ENCODE measurements around the gene EXOC7. TPM values are rescaled to one million over a fixed set of nuclear protein-coding genes. Genes with fewer than 3 reads are reported as not detected.
"Not testable (repeated sequence)": the region's sequence is repeated elsewhere in the genome, so short reads cannot be mapped to it uniquely, and the experiment has no call there.

Gene EXOC7
- polyA plus RNA-seq, 1 donor from 2014 or later: 146 TPM

GRCh38 chr17:76063875-76064546 is 39.6 kb downstream of the EXOC7 start:
- Histone ChIP-seq H3K36me3 (ENCODE audit: insufficient read depth, low read length) (peaks cover 7% of the 10 kb centered on the region), H3K27me3 (ENCODE audit: insufficient read depth, low read depth, low read length) (no peaks in the 10 kb centered on the region)

GRCh38 chr17:76058264-76058663 is 45.3 kb downstream of the EXOC7 start:
- H3K9ac ChIP-seq (ENCODE audit: low read length); H3K27me3 ChIP-seq (ENCODE audit: insufficient read depth, low read depth, low read length); H4K20me1 ChIP-seq (ENCODE audit: insufficient read depth); H3K9me2 ChIP-seq (ENCODE audit: insufficient read depth, low read length); H3F3A ChIP-seq (ENCODE audit: insufficient read depth, low read length, poor library complexity, severe bottlenecking); H3K4me2 ChIP-seq (ENCODE audit: low read length); H3K9me3 ChIP-seq (ENCODE audit: low read length); H3K27ac ChIP-seq (ENCODE audit: low read length); H3K4me3 ChIP-seq (ENCODE audit: low read length); H2AFZ ChIP-seq (ENCODE audit: low read depth, low read length); H3K36me3 ChIP-seq (ENCODE audit: insufficient read depth, low read length); H3K79me2 ChIP-seq (replicated peaks; ENCODE audit: insufficient read depth, low read length): not testable (repeated sequence)

More at GRCh38 chr17:76063875-76064546, 39.6 kb downstream of the EXOC7 start:
- Histone ChIP-seq H3K9me2 (ENCODE audit: insufficient read depth, low read length) (no peaks in the 10 kb centered on the region), H3K9ac (ENCODE audit: low read length) (no peak overlapping the region), H3K4me3 (ENCODE audit: low read length) (no peak overlapping the region), H3K79me2 (replicated peaks; ENCODE audit: insufficient read depth, low read length) (no peaks in the 10 kb centered on the region), H3F3A (ENCODE audit: insufficient read depth, low read length, poor library complexity, severe bottlenecking) (no peaks in the 10 kb centered on the region), H3K27ac (ENCODE audit: low read length) (no peak overlapping the region), H2AFZ (ENCODE audit: low read depth, low read length) (no peak overlapping the region), H4K20me1 (ENCODE audit: insufficient read depth) (no peaks in the 10 kb centered on the region), H3K4me2 (ENCODE audit: low read length) (no peak overlapping the region), H3K9me3 (ENCODE audit: low read length) (no peaks in the 10 kb centered on the region)
- no peak for TF ChIP-seq POLR2AphosphoS5 (IDR thresholded peaks at IDR 0.05)
- no peak for TF ChIP-seq EZH2 (IDR thresholded peaks at IDR 0.05; ENCODE audit: borderline replicate concordance, insufficient read depth, low read length, poor library complexity, severe bottlenecking)
- no peak for TF ChIP-seq SMC3 (conservative IDR thresholded peaks at IDR 0.05; ENCODE audit: poor library complexity)
- TF ChIP-seq RAD21 (conservative IDR thresholded peaks at IDR 0.05): no peak
- TF ChIP-seq CTCF (IDR thresholded peaks at IDR 0.05; ENCODE audit: poor library complexity, severe bottlenecking): no peak
- TF ChIP-seq MXI1 (conservative IDR thresholded peaks at IDR 0.05; ENCODE audit: poor library complexity, severe bottlenecking): no peak
- no peak for TF ChIP-seq TAF1 (IDR thresholded peaks at IDR 0.05; ENCODE audit: low read depth)
- TF ChIP-seq REST (IDR thresholded peaks at IDR 0.05; ENCODE audit: borderline replicate concordance): no peak
- no peak for TF ChIP-seq EP300 (conservative IDR thresholded peaks at IDR 0.05; ENCODE audit: poor library complexity, severe bottlenecking)
